Smooth muscle cell (in vitro differentiated cells): Measurements from ENCODE around the gene NKPD1. TPM values are rescaled to one million over a fixed set of nuclear protein-coding genes. Genes with fewer than 3 reads are reported as not detected.
A peak's percentile ranks its signal among the peaks of the same experiment; 100 is the strongest.

Source experiments
- DNase-seq: peaks from one replicate; lab custom pipeline; 2025; ENCODE audit not compliant: unreplicated experiment; lab: John Stamatoyannopoulos, UW
- H2AFZ ChIP-seq: fragments of 200-600 bp; sonication (generic); 2 replicates; pipeline ENCODE4 v1.6.0; 2016; ENCODE audit warnings: antibody characterized with exemption, low read depth, mild to moderate bottlenecking
- H3F3A ChIP-seq: fragments of 200-600 bp; sonication (generic); 2 replicates; pipeline ENCODE4 v1.6.0; 2017; ENCODE audit warnings: antibody characterized with exemption, low read depth
- H3K27ac ChIP-seq: fragments of 200-600 bp; sonication (generic); 2 replicates; pipeline ENCODE4 v1.5.1; 2016; ENCODE audit warnings: low read depth, mild to moderate bottlenecking
- H3K27me3 ChIP-seq: fragments of 200-600 bp; sonication (generic); 2 replicates; pipeline ENCODE4 v1.6.1; 2016; ENCODE audit warnings: low read depth, mild to moderate bottlenecking
- H3K36me3 ChIP-seq: fragments of 200-600 bp; sonication (generic); 2 replicates; pipeline ENCODE4 v1.5.1; 2016; ENCODE audit warnings: low read depth
- H3K4me1 ChIP-seq: fragments of 200-600 bp; sonication (generic); 2 replicates; pipeline ENCODE4 v1.5.1; 2016; ENCODE audit warnings: low read depth
- H3K4me2 ChIP-seq: fragments of 200-600 bp; sonication (generic); 2 replicates; pipeline ENCODE4 v1.6.0; 2016; ENCODE audit warnings: mild to moderate bottlenecking
- H3K4me3 ChIP-seq: fragments of 200-600 bp; sonication (generic); 2 replicates; pipeline ENCODE4 v1.5.1; 2016; ENCODE audit warnings: mild to moderate bottlenecking
- H3K79me2 ChIP-seq: fragments of 200-600 bp; sonication (generic); 2 replicates; pipeline ENCODE4 v1.6.0; 2016; ENCODE audit warnings: low read depth, mild to moderate bottlenecking
- H3K9ac ChIP-seq: fragments of 200-600 bp; sonication (generic); 2 replicates; pipeline ENCODE4 v1.6.0; 2016; ENCODE audit warnings: low read depth
- H3K9me3 ChIP-seq: fragments of 200-600 bp; sonication (generic); replicated peaks from 2 replicates; pipeline ENCODE4 v1.5.1; 2016; ENCODE audit warnings: low read depth
- H4K20me1 ChIP-seq: fragments of 200-600 bp; sonication (generic); 2 replicates; pipeline ENCODE4 v1.6.0; 2016; ENCODE audit warnings: low read depth
- WGBS: methylation state at CpG from one replicate; pipeline ENCODE4 v1.1.7; 2016; ENCODE audit warnings: low lambda C conversion rate; 5-methylcytosine and 5-hydroxymethylcytosine counted together
- polyA plus RNA-seq: library from polyadenylated mRNA; unstranded; fragments of >200 nt; fragmentation: Nextera tagmentation; extraction: Ambion mirVana; gene quantifications from 2 replicates; pipeline ENCODE4 v1.2.1, GENCODE V29; 2016
- total RNA-seq: library from RNA; depleted of rRNA; stranded (reverse); fragments of >200 nt; gene quantifications from 2 replicates; pipeline ENCODE4 v1.2.3, GENCODE V29; 2014
- TF ChIP-seq, protein P1 (sequence below): fragments of 200-600 bp; sonication (generic); IDR thresholded peaks from 2 replicates; pipeline ENCODE4 v1.5.1; 2017; ENCODE audit warnings: borderline replicate concordance, mild to moderate bottlenecking, antibody characterized with exemption; ENCODE audit not compliant: insufficient read depth, poor library complexity, severe bottlenecking

Gene NKPD1
- total and polyA plus RNA-seq, 2 experiments from 2014 or later = 0.13 to 1.6 TPM

DNA sequence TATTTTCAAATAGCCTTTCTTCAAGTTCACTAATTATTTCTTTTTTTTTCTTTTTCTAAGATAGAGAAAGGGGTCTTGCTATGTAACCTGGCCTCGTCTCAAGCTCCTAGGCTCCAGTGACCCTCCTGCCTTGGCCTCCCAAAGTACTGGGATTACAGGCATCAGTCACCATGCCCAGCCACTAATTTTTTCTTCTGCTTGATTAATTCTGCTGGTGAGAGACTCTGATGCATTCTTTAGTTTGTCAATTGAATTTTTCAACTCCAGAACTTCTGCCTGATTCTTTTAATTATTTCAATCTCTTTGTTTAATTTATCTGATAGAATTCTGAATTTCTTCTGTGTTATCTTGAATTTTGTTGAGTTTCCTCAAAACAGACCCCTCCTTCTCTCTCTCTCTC, 29.2 kb upstream of the NKPD1 start:
- H4K20me1 ChIP-seq = no peaks in the 10 kb centered on the region
- H2AFZ ChIP-seq = no peak overlapping the region
- TF ChIP-seq, protein P1, sequence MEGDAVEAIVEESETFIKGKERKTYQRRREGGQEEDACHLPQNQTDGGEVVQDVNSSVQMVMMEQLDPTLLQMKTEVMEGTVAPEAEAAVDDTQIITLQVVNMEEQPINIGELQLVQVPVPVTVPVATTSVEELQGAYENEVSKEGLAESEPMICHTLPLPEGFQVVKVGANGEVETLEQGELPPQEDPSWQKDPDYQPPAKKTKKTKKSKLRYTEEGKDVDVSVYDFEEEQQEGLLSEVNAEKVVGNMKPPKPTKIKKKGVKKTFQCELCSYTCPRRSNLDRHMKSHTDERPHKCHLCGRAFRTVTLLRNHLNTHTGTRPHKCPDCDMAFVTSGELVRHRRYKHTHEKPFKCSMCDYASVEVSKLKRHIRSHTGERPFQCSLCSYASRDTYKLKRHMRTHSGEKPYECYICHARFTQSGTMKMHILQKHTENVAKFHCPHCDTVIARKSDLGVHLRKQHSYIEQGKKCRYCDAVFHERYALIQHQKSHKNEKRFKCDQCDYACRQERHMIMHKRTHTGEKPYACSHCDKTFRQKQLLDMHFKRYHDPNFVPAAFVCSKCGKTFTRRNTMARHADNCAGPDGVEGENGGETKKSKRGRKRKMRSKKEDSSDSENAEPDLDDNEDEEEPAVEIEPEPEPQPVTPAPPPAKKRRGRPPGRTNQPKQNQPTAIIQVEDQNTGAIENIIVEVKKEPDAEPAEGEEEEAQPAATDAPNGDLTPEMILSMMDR = no peak
- H3K4me2 ChIP-seq = no peak overlapping the region
- H3K4me3 ChIP-seq = no peak overlapping the region
- H3K9me3 ChIP-seq = no peaks in the 10 kb centered on the region
- H3F3A ChIP-seq = no peaks in the 10 kb centered on the region
- H3K27me3 ChIP-seq = no peaks in the 10 kb centered on the region
- DNase-seq = no peak
- no peak overlapping the region for H3K27ac ChIP-seq
- H3K4me1 ChIP-seq = no peaks in the 10 kb centered on the region
- no peak overlapping the region for H3K9ac ChIP-seq
- H3K36me3 ChIP-seq = no peaks in the 10 kb centered on the region
- H3K79me2 ChIP-seq = no peaks in the 10 kb centered on the region
- WGBS = 89% methylated on average over 1 of the region's 1 CpG

DNA sequence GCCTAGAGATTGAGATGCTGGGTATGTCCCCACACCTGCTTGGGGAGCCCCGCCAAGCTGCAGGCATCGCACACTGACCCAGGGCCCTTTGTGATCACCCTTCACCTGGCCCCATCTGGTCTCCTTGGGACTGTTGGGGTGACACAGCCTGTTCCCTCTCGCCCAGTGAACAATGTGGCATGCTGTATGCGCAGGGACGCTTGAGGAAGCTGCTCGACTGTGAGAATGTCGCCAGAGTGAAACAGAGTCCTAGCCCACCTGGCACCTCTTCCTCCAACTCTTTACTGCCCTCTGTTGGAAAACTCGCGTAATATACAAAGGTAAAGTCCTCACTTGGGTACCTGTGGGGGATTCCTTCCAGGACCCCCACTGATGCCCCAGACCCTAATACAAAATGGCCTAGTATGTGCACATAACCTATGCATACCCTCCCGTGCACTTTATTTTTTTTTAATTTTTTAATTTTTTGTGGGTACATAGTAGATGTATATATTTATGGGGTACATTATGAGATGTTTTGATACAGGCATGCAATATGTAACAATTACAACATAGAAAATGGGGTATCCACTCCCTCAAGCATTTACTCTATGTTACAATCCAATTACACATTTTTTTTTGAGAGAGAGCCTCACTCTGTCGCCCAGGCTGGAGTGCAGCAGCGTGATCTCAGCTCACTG, 26.8 kb upstream of the NKPD1 start:
- Histone ChIP-seq H3K79me2 (no peaks in the 10 kb centered on the region), H3K9me3 (no peaks in the 10 kb centered on the region), H3K9ac (no peak overlapping the region), H3K4me2 (no peak overlapping the region), H4K20me1 (no peaks in the 10 kb centered on the region), H3K4me1 (no peaks in the 10 kb centered on the region), H3F3A (no peaks in the 10 kb centered on the region), H3K27me3 (no peaks in the 10 kb centered on the region), H3K4me3 (no peak overlapping the region), H3K36me3 (no peaks in the 10 kb centered on the region), H3K27ac (no peak overlapping the region), H2AFZ (no peak overlapping the region)
- TF ChIP-seq, protein P1 = peak; percentile 53
- WGBS = 38% methylated on average over 12 of the region's 12 CpGs
- no peak for DNase-seq

DNA sequence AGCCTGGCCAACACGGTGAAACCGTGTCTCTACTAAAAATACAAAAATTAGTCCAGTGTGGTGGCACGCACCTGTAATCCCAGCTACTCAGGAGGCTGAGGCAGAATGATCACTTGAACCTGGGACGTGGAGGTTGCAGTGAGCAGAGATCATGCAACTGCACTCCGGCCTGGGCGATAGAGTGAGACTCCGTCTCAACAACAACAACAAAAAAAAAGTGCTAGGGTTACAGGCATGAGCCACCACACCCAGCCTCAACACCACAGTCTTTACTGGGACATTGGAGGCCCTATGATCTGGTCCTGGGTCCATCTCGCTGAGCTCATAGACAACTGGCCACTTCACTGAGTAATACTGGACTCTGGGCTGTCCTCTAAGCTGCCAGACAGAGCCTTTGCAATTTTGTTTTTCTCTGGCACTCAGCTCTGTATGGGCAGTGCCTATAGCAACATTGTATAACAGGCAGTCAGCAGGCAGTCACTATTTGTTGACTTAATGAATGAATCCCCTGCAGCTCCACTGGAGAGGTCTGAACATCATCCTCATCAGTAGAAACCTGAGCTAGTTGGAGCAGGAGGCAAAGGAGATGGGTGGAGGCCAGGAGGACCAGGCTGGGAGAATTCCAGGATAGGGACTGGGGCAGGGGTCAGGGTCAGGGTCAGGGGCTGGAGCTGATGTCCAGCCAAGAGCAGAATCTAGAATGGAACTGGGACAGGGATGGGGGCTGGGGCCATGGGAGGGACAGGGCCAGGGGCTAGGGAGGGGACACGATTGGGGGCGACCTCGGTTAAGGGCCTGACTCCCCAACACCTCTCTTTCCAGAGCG, 25.9 kb upstream of the NKPD1 start:
- no peaks in the 10 kb centered on the region for H4K20me1 ChIP-seq
- TF ChIP-seq, protein P1 = no peak
- H3K36me3 ChIP-seq = no peaks in the 10 kb centered on the region
- no peaks in the 10 kb centered on the region for H3K4me1 ChIP-seq
- H3K9me3 ChIP-seq = no peaks in the 10 kb centered on the region
- H3K4me2 ChIP-seq = no peak overlapping the region
- no peak overlapping the region for H3K27ac ChIP-seq
- no peak for DNase-seq
- H3F3A ChIP-seq = no peaks in the 10 kb centered on the region
- no peaks in the 10 kb centered on the region for H3K27me3 ChIP-seq
- H3K4me3 ChIP-seq = no peak overlapping the region
- no peak overlapping the region for H2AFZ ChIP-seq
- 89% methylated on average over 11 of the region's 12 CpGs for WGBS
- H3K9ac ChIP-seq = no peak overlapping the region
- H3K79me2 ChIP-seq = peaks cover 1% of the 10 kb centered on the region
